NCI-H526 treated with DMSO at 0.1 percent for 48 hours (cell line): ENCODE results near the gene TCF7L1.
"Not testable (repeated sequence)": the region's sequence is repeated elsewhere in the genome, so short reads cannot be mapped to it uniquely, and the experiment has no call there.

Experiments used
- DNase-seq: peaks from one replicate; lab custom pipeline; 2025; lab: John Stamatoyannopoulos, UW

TCF7L1 gene

GRCh38 chr2:85132834-85133637 is at the start of gene TCF7L1:
TSS of gene TCF7L1 (plus strand) at chr2:85133392. CDS start at chr2:85133685, 293 bp downstream.
- DNase-seq, result no peak

- DNase-seq, result no peak
Measured at GRCh38 chr2:85085563-85085962, 47.6 kb upstream of the TCF7L1 start.

DNA sequence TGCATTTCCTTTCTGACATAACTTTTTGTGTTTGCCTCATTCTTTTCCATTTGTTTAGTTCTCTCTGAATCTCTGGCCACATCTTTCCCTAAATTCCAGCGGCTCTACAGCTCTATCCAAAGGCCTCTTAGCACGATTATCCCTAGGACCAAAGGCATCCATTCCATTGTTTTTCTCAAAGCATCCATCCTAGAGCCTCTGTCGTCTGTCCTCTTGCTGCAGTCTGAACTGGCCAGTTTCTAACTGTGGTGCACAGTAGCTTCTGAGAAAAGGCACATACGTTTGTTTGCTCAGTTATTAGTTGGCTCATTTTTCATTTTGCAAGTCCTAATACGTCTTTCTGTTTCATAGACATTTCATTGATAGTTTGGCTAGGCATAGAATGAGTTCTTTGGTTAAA is 45.7 kb upstream of the TCF7L1 start:
- DNase-seq, result no peak

DNA sequence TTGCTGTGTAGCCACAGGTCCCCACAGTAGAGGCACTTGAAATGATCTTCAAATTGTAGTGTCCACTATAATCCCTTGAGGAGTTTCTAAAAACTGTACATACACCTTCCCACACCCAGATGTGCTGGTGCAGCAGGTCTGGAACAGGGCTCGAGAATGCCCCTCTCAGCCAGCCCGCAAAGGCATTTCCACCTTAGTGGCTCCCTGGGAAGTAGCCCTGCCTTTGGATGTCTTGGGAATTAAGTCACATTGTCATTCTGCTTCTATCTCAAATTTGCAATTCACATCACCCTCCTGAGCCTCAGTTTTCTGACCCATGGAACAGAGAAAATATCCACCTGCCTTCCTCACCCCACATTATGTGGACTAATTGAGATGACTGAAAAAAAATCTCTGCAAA is 44.3 kb upstream of the TCF7L1 start:
- no peak for DNase-seq

DNA sequence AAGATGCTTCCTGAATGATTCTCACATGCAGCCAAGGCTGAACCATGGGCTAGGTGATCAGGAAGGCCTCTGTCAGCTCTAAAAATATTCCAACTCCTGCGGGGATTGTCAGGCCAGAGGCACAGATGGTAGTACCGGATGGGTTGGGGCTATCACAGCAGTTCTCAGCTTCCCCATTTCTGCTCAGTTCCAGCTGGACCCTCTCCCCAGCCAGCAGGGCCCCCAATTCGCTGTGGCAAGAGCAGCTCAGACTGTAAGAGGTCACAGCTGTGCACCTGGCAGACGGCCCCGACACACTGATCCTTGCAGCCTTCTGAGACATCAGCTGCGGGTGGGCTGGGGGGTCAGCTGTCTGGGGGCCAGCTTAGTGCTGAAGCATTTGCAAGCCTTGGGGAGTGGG is 43.6 kb upstream of the TCF7L1 start:
- no peak for DNase-seq

DNA sequence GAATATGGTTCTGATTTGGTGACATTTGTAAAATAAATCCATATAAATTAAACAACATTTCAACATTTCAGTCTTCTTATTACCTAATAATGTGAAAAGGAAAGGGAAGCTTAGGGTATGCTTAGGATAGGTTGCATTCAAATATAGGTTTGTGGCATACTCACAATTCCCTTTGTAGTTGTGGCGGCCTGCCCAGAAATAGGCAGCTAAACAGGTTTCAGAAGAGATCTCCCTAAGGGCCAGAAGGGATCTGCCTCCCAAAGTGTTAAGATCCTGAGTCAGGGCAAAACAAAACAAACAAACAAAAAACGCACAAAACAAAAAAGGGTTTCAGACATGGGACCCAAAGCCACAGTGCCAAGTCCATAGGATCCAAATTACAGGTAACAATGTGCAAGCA is 41.4 kb upstream of the TCF7L1 start:
- no peak for DNase-seq

- no peak for DNase-seq
Measured at GRCh38 chr2:85095094-85095493, 38.1 kb upstream of the TCF7L1 start.

- DNase-seq, result no peak
Measured at GRCh38 chr2:85096616-85097015, 36.6 kb upstream of the TCF7L1 start.

- DNase-seq, result no peak
Measured at GRCh38 chr2:85104228-85104627, 29.0 kb upstream of the TCF7L1 start.

DNA sequence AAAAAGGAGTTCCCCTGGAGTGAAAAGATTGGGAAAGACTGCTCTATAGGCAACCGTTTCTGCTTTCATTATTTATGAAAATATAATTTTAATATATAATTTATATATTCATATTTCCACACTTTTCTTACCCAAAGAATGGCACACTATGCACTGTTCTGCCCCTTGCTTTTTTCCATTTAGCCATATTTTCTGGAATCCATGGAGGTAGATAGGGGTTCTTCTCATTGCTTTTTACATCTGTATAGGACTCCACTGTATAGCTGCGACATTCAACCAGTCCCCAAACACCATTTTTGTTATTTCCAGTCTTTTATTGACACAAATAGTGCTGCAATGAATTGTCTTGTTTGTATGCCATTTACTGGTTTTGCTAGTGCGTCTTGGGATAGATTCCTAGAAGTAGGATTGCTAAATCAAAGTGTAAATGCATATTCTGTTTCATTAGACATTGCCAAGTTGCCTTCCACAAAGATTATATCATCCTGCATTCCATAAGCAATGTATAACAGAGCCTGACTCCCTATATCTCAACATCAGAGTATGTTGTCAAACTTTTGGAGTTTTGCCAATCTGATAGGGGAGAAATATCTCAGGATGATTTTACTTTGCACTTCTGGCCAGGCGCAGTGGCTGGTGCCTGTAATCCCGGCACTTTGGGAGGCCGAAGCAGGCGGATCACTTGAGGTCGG is 26.6 kb upstream of the TCF7L1 start:
- no peak for DNase-seq

DNA sequence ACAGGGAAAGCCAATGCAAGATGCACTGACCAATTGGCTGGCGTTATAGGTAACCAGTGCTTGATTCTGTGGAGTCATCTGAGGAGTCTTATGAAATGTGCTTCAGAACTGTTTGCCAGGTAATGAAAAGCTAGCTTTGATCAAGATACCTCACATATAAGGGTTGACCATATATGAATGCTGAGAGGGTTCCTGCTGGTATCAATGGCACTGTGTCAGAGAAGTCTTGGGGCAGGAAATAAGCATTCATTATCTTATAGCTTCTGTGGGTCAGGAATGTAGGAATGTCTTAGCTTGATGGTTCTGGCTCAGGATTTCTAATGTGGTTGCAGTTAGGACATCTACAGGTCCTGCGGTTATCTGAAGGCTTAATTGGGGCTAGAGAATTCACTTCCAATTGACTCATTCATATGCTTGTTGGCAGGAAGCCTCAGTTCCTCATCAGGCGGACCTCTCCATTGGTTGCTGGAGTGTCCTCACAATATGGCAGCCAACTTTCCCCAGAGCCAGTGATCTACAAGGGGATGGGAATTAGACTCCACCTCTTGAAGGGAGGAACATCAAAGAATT is 22.1 kb upstream of the TCF7L1 start:
- DNase-seq, result no peak

DNA sequence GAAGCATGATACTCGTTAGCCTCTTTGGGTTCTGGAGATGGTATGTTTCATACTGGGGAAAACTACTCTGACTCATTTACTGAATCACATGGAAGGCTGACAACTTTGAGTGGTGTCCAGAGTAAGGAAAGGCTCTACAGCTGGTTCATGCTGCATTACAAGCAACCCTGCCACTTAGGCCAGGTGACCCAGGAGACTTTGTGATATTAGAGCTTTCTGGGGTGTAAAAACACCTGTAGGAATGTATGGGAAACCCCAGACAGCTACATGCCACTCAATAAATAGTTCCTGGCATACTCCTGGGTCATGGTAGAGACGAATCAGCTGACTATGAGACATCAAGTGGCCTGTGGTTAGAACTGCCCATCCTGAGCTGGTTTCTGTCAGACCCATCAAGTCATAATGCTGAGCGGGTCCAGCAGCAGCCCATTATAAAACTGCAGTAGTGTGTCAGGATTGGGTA is 21.3 kb upstream of the TCF7L1 start:
- no peak for DNase-seq

GRCh38 chr2:85112906-85113625 is 20.1 kb upstream of the TCF7L1 start:
- DNase-seq, result no peak

DNA sequence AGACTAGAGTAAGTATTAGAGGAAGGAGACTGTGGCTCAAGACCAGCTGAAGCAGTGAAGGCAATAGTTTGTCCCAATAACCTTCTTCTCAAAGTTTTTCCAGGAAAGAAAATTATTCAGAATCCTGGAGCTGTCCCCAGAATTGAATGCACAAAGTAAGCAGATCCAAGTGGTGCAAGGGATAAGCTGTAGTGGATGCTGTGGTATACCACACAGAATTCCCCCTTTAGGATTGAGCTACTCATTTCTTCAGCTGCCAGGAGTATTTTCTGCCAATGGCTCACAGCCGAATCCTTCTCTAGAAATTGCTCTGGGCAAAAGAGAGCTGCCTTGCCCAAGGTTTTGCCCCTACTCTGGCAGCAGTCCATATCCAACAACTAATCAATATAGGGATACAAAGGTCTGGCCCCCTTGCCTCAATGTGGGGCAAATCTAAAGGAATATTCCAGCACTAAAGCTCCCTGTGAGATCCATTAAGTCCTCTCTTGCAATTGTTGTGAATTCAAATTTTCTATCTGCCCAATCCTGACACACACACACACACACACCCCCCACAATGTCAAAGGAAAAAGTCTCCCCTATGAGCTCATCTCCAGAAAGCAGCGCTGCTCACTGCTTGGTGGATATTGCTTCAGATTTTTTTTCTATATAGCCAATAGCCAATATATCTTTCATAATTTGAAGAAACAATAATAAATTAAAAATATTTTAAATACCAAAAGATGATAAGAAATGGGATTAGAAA is 18.4 kb upstream of the TCF7L1 start:
- no peak for DNase-seq

DNA sequence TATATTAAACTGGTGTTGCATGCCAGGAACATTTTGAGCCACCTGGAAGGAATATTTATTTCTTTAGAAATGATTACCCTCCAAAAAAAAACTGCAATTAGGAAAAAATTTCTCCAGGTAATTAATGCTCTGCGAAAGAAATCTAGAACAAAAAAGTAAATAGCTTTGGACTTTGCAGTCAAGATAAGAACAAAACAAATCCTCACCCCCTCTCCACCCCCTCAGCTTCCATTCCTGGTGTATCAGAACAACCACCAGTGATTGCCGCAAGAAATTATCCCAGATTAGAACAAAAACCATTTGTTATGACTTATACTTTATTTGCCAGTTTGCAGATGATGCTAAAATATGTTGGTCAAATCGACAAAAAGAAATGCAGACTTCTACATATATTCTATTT is 17.0 kb upstream of the TCF7L1 start:
- DNase-seq, result no peak

DNA sequence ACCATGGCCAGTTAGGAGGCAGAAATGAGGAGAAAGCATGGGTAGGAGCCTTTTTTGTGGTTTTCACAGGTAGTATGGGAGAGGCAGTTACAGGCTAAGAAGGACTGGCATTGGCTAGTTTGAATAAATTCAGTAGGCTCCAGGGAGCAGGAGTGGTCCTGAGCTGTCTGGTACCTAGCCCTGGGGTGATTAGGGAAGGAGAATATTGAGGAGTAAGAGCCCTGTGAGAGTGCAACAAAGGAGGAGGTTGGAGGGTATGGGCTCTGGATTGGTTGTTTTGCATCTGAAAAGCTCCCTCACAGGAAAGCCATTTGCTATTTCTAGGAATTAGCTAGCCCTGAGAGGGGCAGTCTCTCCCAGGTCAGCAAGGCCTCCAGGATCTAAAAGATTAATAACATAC is 13.3 kb upstream of the TCF7L1 start:
- no peak for DNase-seq

DNA sequence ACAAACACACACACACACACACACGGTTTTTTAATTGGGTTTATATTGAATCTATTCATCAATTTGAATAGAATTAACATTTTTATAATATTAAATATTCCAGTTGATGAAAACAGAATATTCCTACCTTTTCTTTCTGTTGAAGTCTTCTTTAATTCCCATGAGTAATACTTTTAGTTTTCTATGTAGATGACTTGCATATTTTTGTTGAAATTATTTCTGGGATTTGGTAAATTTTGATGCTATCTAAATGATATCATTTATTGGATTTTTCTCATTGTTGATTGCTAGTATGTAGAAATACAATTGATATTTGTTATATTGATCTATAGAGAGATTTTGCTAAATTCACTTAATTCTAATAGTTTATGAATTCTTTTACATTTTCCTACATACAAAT is 12.8 kb upstream of the TCF7L1 start:
- no peak for DNase-seq

DNA sequence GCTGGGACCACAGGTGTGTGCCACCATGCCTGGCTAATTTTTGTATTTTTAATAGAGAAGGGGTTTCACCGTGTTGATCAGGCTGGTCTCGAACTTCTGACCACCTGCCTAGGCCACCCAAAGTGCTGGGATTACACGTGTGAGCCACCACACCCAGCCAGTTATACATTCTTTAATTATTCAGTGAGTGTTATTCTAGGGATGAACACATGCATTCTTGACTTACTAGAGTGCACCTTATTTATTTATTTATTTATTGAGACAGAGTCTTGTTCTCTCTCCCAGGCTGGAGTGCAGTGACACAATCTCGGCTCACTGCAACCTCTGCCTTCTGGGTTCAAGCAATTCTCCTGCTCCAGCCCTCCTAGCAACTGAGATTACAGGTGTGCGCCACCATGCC is 6.7 kb upstream of the TCF7L1 start:
- DNase-seq, result not testable (repeated sequence)

GRCh38 chr2:85129861-85130260 is 3.3 kb upstream of the TCF7L1 start:
- DNase-seq, result no peak

GRCh38 chr2:85130407-85130806 is 2.8 kb upstream of the TCF7L1 start:
- DNase-seq, result no peak

DNA sequence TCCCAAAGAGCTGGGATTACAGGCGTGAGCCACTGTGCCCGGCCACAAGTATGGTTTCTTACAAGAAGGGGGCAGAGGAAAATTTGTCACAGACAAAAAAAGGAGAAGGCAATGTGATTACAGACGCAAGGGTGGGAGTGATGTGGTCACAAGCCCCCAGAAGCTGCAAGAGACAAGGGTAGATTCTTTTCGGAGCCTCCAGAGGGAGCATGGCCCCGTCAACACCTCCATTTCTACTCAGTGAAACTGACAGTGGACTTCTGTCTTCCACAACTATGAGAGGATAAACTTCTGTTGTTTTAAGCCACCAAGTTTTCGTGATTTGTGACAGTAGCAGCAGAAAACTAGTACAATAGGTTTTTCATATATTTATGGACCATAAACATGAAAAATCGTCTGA is 2.1 kb upstream of the TCF7L1 start:
- no peak for DNase-seq

DNA sequence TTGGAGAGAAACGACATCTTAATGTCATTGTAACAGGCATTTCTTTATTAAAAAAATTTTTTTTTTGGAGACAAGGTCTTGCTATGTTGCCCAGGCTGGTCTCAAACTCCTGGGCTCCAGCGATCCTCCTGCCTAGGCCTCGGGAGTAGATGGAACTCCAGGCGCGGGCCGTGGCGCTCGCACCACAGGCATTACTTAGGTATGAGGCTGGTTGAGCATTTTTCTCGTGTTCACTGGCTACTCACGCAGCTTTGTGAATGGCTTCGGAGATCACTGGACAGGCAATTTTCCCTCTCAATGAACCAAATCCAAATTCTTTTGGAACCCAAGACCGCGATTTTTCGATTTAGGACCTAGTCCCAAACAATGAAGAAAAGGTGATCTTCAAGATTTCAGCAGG is 795 bp upstream of the TCF7L1 start:
- DNase-seq, result no peak
